Lower leg skin (tissue), 4 donors: ENCODE measurements around the gene NTRK2. TPM values are rescaled to one million over a fixed set of nuclear protein-coding genes. Genes with fewer than 3 reads are reported as not detected.

Experiments used
- DNase-seq, 2 donors: peaks; one replicate each; pipeline ENCODE4 v3.0.0-alpha.2; 2019; ENCODE audit warnings: low spot score in 2 of 2
- H3K4me3 ChIP-seq: fragments of 200-600 bp; sonication (generic); 2 replicates; pipeline ENCODE4 v1.5.1; 2017; ENCODE audit warnings: mild to moderate bottlenecking, low read depth; ENCODE audit not compliant: poor library complexity, severe bottlenecking
- POLR2A ChIP-seq, 2 donors: fragments of 450-650 bp; IDR thresholded peaks; one replicate each; pipeline ENCODE4 v1.6.1; 2016 to 2017; ENCODE audit warnings: antibody characterized with exemption in 2 of 2, mild to moderate bottlenecking in 1 of 2, moderate library complexity in 1 of 2
- WGBS, 2 donors: methylation state at CpG; one replicate each; pipeline ENCODE4 v1.1.5; 2018; 5-methylcytosine and 5-hydroxymethylcytosine counted together
- intact Hi-C: fragments of 100-400 bp; cut with DNase I; formaldehyde crosslinking; loops from one replicate; pipeline ENCODE4 v1.15.0; 2023; ENCODE audit warnings: low total_unique reads
- total RNA-seq, 4 donors: library from RNA; depleted of rRNA; stranded (reverse); fragments of >200 nt; gene quantifications; one replicate each; pipeline ENCODE4 v1.1.0, GENCODE V29; 2016
- TF ChIP-seq, protein P1 (sequence below), 3 donors: fragments of 450-650 bp; IDR thresholded peaks; one replicate each; pipeline ENCODE4 v1.5.1; 2016; ENCODE audit warnings: antibody characterized with exemption in 3 of 3, mild to moderate bottlenecking in 3 of 3, moderate library complexity in 2 of 3

Gene NTRK2
- total RNA-seq, 4 donors from 2014 or later = 6.2 to 16.3 (median 10.3) TPM

DNA sequence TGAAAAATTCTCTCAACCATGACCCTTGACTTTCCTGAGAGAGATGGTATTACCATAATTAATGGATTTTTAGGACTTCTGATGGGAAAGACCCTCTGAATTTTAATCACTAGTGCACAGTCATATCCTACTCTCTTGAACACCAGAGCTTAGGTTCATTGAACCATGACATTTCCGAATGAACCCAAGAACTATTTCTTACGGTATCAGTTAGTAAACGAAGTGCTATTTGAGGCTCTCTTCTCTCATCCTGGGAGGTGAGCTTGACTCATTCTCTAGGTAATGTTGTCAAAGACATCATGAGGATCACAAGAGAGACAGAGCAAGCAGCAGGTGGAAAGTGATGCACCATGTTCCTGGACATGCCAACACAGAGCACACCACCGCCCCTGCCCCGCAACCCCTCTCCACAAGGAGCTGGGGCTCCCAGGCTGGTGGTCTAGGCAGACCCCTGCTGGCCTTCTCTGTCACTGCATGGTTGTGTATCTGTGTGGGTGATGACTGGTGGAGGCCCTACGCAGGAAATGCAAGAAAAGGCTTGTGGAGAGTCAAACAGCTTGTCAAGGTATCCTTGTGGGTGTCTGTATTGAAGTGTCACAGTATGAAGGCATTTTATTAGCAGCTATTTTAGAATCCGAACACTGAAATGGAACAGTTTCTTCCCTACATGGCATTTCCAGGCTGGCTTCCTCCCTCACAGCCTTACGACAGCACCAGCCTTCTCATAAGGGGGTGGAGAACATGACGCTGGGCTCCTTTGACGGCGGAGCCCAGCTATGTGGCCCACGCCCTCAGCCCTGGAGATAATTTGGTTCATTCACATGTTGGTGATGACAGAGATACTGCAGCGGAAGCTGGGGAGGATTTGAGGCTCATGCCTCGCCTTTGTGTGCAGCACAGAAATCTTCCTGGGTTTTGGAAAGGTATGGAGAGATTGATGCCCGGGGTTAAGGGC is 297.6 kb downstream of the NTRK2 start:
- no peak overlapping the region for H3K4me3 ChIP-seq
- TF ChIP-seq POLR2A (IDR thresholded peaks at IDR 0.05) = no peak
- TF ChIP-seq, protein P1, sequence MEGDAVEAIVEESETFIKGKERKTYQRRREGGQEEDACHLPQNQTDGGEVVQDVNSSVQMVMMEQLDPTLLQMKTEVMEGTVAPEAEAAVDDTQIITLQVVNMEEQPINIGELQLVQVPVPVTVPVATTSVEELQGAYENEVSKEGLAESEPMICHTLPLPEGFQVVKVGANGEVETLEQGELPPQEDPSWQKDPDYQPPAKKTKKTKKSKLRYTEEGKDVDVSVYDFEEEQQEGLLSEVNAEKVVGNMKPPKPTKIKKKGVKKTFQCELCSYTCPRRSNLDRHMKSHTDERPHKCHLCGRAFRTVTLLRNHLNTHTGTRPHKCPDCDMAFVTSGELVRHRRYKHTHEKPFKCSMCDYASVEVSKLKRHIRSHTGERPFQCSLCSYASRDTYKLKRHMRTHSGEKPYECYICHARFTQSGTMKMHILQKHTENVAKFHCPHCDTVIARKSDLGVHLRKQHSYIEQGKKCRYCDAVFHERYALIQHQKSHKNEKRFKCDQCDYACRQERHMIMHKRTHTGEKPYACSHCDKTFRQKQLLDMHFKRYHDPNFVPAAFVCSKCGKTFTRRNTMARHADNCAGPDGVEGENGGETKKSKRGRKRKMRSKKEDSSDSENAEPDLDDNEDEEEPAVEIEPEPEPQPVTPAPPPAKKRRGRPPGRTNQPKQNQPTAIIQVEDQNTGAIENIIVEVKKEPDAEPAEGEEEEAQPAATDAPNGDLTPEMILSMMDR (IDR thresholded peaks at IDR 0.05) = no peak
- intact Hi-C loops = no loop called here
- no peak for DNase-seq
- WGBS, 2 donors = 66 to 69% methylated on average over 15 of the region's 15 CpGs

DNA sequence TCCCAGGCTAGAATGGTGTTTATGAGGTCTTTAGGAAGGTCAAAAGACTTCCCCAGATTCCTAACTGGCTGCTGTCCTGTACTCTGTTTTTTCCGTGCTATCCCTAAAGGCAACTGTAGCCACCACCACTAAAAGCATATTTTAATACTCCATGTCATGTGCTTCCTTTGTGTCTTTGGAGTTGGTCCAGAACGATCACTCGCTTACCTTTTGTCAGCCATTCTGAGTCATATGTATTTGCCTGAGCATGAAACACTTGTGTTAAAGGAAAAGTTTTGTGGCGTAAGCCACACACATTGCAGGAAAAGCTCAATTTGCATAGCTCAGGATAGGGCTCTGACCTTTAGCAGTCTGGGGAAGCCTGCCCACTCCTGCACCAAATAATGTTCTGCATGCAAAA is 299.6 kb downstream of the NTRK2 start:
- WGBS, 2 donors = 35 to 44% methylated on average over 4 of the region's 4 CpGs
- TF ChIP-seq, protein P1 (IDR thresholded peaks at IDR 0.05) = no peak
- TF ChIP-seq POLR2A (IDR thresholded peaks at IDR 0.05) = no peak
- no peak for DNase-seq
- H3K4me3 ChIP-seq = no peak overlapping the region
- intact Hi-C loops = no loop called here

DNA sequence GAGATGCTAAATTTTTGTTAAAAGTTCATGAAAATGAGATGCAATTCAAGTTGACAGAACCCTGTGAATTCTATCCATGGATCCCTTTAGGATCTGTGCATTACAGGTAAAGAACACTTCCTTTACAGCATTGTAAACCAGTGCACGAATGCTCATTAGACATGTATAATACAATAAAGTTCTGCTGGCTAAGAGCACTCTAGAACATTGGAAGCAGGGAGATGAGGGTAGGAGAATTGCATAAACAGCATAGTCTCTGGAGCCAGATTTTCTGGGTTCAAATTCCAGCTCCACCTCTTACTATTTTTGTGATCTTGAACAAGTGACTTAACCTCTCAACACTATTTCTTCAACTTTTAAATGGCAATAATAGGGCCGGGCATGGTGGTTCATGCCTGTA is 300.2 kb downstream of the NTRK2 start:
- WGBS, 2 donors = 75 to 81% methylated on average over 2 of the region's 2 CpGs
- no peak overlapping the region for H3K4me3 ChIP-seq
- intact Hi-C loops = no loop called here
- no peak for DNase-seq
- TF ChIP-seq POLR2A (IDR thresholded peaks at IDR 0.05) = no peak
- TF ChIP-seq, protein P1 (IDR thresholded peaks at IDR 0.05) = no peak

DNA sequence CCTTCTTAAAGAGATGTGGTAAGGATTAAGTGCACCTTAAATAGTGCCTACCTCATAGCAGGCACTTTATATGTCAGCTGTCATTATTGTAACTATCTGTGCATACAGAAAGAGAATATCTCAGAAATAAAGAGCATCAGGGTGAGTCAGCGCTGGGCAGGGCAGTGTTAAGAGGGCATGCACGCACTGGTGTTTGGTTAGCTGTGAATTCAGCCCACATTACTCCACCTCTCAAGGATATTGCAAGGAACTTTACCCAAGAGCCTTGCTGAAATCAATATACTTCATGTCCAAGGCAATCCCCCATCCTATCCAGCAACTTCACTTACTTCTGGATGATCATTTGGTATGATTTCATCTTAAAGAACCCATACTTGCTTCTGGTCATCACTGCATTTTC is 300.9 kb downstream of the NTRK2 start:
- no peak for TF ChIP-seq POLR2A (IDR thresholded peaks at IDR 0.05)
- TF ChIP-seq, protein P1 (IDR thresholded peaks at IDR 0.05) = no peak
- 32 to 43% methylated on average over 2 of the region's 2 CpGs for WGBS, 2 donors
- no peak for DNase-seq
- H3K4me3 ChIP-seq = no peak overlapping the region
- intact Hi-C loops = no loop called here

DNA sequence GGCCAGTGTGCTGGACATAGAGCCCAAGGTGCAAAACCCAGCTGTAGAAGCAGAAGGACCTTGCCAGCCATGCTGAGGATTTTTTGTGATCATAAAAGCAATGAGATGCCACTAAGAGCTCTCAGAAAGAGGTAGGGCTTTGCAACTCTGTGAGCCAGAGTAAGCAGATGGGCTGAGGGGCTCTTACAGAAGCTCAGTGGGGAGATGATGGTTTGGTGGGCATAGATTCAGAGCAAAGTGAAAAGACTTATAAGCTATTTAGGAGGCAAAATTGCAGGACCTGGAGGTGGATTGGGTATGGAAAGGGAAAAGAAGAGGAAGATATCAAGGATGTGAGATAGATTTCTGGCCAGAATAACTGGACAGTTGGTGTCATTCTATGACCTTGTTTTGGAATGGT is 302.0 kb downstream of the NTRK2 start:
- no peak overlapping the region for H3K4me3 ChIP-seq
- no peak for DNase-seq
- intact Hi-C loops = no loop called here
- TF ChIP-seq, protein P1 (IDR thresholded peaks at IDR 0.05) = no peak
- TF ChIP-seq POLR2A (IDR thresholded peaks at IDR 0.05) = no peak
